ENCODE results near the gene HOXD11.

- TF ChIP-seq CTCF (conservative IDR thresholded peaks at IDR 0.05 in 1 of 2, IDR thresholded peaks at IDR 0.05 in 1 of 2; ENCODE audit: extremely low read depth in 1 of 2, insufficient read depth in 1 of 2, low read depth in 1 of 2, low read length in 2 of 2) (no peak), EZH2 (IDR thresholded peaks at IDR 0.05; ENCODE audit: borderline replicate concordance, low read length) (peak; percentile 96)
These were observed 15.5 kb upstream of the HOXD11 start for GRCh38 chr2:176091329-176092258.

Data from mammary epithelial cell (primary cell).